Astrocyte of the spinal cord (primary cell): ENCODE results near the gene MIA.
"Not testable (repeated sequence)": the region's sequence is repeated elsewhere in the genome, so short reads cannot be mapped to it uniquely, and the experiment has no call there.

Experiments
- DNase-seq: peaks from one replicate; pipeline ENCODE4 v3.0.0; 2011; ENCODE audit warnings: low read depth, low spot score
- H3K4me3 ChIP-seq: 2 replicates; pipeline ENCODE4 v1.5.1; 2011; ENCODE audit warnings: low read depth, mild to moderate bottlenecking, low read length, moderate library complexity
- in situ Hi-C: cut with HindIII; loops from 2 replicates; pipeline ENCODE4 v1.10.0; 2017; ENCODE audit warnings: low sequenced_read_pairs
- TF ChIP-seq, protein P1 (sequence below): IDR thresholded peaks from 2 replicates; pipeline ENCODE4 v1.5.1; 2012; ENCODE audit warnings: low read depth, mild to moderate bottlenecking, low read length, inconsistent platforms

Gene MIA

DNA sequence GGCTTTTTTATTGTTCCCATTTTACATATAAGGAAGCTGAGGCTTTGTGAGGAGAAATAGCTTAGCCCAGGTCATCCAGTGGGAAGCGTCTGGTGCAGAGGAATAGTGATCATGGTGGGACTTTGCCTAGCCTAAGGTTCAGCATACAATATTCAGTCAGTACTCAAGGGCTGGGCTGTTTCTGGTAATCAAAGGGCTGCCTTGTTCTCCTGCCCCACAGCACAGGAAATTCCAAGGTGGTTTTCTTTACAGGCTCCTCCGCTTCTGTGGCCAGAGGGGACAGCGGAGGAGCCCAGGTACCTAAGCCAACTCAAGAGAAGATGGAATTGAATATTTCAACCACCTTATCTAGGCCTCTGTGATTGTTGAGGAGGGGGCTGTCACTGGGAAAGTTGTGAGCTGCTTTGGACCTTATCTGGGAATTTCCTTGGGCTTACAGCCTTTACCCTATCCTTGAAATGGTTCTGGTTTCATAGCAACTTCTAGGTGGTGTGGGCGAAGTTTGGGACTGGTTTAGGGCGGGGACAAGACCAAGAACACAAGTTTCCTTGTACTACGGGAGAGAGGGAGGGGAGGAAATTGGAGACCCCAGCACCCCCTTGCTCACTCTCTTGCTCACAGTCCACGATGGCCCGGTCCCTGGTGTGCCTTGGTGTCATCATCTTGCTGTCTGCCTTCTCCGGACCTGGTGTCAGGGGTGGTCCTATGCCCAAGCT is at the start of gene MIA:
Gene MIA (plus strand): TSS at position 606 of the 716 bp plus-strand sequence. CDS start 22 bp downstream, at position 628.
- H3K4me3 ChIP-seq, result no peak within 1 kb of the TSS
- TF ChIP-seq, protein P1, sequence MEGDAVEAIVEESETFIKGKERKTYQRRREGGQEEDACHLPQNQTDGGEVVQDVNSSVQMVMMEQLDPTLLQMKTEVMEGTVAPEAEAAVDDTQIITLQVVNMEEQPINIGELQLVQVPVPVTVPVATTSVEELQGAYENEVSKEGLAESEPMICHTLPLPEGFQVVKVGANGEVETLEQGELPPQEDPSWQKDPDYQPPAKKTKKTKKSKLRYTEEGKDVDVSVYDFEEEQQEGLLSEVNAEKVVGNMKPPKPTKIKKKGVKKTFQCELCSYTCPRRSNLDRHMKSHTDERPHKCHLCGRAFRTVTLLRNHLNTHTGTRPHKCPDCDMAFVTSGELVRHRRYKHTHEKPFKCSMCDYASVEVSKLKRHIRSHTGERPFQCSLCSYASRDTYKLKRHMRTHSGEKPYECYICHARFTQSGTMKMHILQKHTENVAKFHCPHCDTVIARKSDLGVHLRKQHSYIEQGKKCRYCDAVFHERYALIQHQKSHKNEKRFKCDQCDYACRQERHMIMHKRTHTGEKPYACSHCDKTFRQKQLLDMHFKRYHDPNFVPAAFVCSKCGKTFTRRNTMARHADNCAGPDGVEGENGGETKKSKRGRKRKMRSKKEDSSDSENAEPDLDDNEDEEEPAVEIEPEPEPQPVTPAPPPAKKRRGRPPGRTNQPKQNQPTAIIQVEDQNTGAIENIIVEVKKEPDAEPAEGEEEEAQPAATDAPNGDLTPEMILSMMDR, result no peak
- DNase-seq, result no peak
- in situ Hi-C loops, result no loop called here

GRCh38 chr19:40726279-40726678 is 49.0 kb upstream of the MIA start:
- no peak overlapping the region for H3K4me3 ChIP-seq
- no peak for DNase-seq
- in situ Hi-C loops, result no loop called here
- TF ChIP-seq, protein P1, result no peak

DNA sequence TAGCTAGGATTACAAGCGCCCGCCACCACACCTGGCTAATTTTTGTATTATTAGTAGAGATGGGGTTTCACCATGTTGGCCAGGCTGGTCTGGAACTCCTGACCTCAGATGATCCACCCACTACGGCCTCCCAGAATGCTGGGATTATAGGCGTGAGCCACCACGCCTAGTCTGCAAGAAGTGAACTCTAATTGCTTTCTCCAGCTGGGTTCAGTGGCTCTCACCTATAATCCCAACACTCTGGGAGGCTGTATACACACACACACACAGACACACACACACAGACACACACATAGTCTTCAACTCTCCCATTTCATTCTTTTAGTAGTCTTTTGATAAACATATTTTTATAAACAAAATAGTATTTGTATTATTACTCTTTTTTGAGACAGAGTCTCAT is 45.3 kb upstream of the MIA start:
- DNase-seq, H3K4me3 ChIP-seq, in situ Hi-C loops: not testable (repeated sequence)

- in situ Hi-C loops, H3K4me3 ChIP-seq, DNase-seq: not testable (repeated sequence)
Measured at GRCh38 chr19:40732304-40732703, 43.0 kb upstream of the MIA start.

DNA sequence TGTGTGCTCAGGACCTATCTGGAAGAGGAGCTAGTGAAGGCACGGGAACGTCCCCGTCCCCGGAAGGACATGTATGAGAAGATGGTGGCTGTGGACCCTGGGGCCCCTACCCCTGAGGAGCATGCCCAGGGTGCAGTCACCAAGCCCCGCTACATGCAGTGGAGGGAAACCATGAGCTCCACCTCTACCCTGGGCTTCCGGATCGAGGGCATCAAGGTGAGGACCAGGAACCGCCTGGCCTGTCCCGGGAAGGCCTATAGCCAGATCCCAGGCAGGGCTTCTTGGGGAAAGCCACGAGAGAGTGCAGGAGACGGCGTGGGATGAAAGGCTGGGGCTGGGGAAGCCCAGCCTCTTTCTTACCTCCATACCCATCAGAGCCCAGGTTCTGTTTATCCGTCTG is 42.2 kb upstream of the MIA start:
- no peak for DNase-seq
- TF ChIP-seq, protein P1, result no peak
- in situ Hi-C loops, result no loop called here
- H3K4me3 ChIP-seq, result no peak overlapping the region

- in situ Hi-C loops, result no loop called here
- no peak for DNase-seq
- no peak overlapping the region for H3K4me3 ChIP-seq
- TF ChIP-seq, protein P1, result no peak
Measured at GRCh38 chr19:40735013-40735771, 40.1 kb upstream of the MIA start.

GRCh38 chr19:40736661-40737060 is 38.7 kb upstream of the MIA start:
- in situ Hi-C loops, result no loop called here
- no peak overlapping the region for H3K4me3 ChIP-seq
- TF ChIP-seq, protein P1, result no peak
- DNase-seq, result no peak
